GM12874 (cell line): ENCODE data around the gene PDYN.

Source experiments
- TF ChIP-seq, protein P1 (sequence below): IDR thresholded peaks from 2 replicates; pipeline ENCODE4 v1.5.1; 2011; ENCODE audit warnings: low read depth, mild to moderate bottlenecking, control low read depth, low read length, moderate library complexity; ENCODE audit not compliant: insufficient read depth

PDYN gene

DNA sequence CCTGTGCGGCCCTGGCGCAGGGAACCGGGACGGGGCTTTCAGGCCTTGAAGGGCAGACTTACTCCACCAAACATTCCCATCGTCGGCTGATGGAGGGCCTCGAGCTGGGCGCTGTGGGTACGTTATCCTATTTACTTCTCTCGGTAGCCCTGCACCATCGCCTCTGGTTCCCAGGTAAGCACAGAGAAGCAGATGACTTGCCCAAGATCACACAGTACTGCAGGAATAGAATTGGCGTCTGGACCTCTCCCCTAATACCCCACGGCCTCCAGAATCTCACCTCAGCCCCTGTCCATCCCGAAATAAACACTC, 46.4 kb downstream of the PDYN start:
- TF ChIP-seq, protein P1, sequence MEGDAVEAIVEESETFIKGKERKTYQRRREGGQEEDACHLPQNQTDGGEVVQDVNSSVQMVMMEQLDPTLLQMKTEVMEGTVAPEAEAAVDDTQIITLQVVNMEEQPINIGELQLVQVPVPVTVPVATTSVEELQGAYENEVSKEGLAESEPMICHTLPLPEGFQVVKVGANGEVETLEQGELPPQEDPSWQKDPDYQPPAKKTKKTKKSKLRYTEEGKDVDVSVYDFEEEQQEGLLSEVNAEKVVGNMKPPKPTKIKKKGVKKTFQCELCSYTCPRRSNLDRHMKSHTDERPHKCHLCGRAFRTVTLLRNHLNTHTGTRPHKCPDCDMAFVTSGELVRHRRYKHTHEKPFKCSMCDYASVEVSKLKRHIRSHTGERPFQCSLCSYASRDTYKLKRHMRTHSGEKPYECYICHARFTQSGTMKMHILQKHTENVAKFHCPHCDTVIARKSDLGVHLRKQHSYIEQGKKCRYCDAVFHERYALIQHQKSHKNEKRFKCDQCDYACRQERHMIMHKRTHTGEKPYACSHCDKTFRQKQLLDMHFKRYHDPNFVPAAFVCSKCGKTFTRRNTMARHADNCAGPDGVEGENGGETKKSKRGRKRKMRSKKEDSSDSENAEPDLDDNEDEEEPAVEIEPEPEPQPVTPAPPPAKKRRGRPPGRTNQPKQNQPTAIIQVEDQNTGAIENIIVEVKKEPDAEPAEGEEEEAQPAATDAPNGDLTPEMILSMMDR, result no peak

DNA sequence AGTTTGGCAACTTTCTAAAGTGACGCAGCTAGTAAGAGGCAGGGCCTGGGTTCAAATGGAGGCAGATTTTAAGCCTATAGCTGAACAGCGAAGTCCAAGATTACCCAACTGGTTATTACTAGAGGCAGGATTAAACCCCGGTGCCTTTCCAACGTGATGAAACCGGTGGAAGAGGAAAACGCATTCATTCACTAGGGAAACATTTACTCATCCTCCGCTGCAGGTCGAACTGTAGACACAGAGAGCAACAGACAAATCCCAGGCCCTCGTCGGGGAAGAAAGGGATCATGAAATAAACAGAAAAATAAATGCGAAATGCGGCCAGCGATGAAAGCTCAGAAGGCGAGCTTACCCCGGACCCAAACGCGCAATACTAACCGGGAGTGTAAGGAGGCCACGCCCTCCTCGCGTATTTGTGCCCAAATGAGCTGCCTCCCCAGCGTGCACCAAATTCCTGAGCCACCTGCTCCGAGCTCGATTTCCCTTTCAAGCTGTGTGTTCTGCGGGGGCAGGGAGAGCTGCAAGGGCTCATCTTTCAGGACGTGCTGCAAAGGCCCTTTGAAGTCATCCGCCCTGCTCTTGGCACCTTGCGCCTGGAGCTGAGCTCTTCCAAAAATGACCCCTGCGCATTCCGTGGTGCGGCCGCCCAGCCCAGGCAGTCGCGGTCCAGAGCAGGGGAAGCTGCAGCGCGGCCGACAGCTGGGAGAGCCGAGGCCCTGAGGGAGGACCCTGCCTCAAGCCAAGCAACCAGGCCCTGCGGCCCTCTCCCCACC, 46.9 kb downstream of the PDYN start:
- TF ChIP-seq, protein P1, result no peak

DNA sequence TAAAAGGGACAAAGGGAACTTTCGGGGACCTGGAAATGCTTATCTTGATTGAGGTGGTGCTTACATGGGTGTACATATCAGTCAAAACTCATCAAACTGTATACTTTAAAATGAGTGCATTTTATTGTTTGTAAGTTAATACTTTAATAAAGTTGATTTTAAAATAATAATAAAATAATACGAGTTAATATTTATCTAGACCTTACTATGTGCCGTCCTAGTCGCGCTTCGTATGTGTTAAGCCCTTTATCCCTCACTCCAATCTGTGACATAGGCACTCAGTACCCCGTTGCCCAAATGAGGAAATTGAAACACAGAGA, 47.5 kb downstream of the PDYN start:
- TF ChIP-seq, protein P1, result no peak

DNA sequence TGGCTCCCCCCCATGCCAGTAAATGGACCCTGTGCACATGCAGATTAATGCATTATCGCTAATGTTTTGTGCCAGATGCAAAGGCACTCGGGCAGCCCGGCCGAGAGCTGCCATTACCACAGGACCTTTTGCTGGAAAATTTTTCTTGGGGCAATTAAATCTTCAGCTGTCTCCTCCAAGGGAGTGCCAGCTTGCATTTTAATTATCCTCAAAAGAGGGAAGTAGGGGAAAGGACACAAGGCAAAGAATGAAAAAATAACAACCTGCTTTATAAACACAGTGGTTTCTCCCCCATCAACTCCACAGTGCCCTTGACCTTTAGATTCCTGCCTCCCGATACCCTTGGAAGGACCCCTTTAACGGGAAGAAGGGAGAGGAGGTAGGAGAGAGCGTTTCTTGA, 48.2 kb downstream of the PDYN start:
- TF ChIP-seq, protein P1, result no peak

DNA sequence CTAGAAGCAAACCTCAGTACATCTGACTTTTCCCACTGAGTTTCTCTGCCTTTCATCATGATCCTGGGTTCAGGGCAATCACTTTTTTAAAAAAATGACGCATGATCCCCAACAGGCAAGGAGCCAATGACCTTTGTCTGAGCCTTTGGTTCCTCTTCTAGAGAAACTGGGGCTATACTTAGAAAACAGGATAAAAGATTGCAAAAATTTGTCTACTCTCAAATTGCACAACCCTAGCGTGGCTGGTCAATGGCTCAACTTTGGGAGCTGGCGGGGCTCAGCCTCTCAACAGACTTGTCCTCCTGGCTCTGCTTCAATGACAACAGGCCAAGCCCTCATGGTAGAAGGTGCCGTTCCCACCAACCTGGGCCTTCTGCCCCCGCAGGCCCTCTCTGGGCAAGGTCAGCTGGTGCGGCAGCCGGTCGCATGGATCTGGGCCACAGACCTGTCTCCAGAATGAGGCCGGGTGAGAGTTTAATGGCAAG, 48.7 kb downstream of the PDYN start:
- TF ChIP-seq, protein P1, result no peak

DNA sequence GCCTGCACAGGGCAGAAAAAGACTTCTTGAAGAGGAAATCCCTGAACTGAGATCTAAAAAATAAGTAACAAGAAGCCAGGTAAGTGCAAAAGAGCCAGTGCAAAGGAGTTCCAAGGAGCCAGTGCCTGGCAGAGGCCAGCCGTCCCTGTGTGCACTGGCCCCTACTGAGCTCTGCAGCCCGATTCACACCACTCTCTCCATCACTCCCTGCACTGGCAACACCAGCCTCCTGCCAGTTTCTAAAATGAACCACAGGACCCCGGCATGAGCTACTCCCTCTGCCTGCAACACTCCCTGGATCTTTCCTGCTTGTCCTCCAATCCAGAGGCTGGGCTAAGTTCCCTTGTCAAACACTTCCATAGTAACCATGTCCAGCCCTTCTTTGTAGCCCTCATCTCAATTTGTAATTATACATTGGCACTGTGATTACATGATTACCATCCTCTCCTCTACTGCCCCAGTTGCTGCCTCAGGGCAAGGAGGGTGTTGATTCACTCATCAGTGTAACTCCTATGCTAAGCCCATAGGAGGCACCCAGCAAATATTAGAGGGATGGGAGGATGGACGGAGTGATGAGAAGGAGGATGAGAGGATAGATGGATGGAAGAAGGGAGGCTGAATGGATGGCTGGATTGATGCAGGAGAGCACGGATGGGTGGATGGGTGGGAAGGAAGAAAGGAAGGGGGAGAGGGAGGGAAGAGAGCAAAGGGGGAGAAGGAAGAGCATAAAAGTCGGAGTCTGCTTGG, 49.3 kb downstream of the PDYN start:
- TF ChIP-seq, protein P1, result no peak

DNA sequence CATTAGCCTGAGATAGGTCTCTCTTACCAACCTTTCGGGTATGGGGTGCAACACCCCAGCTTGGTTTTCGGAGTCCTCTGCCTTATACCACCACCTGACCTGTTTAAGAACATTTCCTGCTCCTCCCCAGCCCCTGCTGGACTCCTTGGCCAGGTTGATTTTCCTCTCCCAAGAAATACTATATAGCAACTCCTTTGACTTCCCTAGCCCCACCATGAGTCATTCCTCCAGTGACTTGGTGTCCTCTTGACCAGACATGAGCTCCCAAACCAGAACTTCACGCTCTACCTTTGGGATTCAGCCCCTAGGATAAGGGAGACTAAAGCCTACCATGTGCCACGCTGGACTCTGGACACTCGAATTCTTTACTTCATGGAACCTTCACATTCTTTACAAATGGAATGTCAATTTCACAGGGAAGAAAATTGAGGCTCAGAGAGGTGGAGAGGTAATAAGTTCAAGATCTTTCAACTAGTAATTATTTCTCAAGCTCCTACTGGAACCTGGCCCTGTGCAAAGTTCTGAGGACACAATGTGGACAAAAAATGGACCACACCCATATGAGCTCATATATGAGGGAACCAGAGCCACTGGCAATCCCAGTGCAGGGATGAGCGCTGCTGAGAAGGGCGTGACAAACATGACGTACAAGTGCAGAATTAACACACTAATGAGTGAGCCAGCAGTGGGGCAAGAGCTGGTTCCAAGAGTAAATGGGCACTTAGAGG, 50.4 kb downstream of the PDYN start:
- TF ChIP-seq, protein P1, result no peak
